K562 (cell line): ENCODE results near the gene CPZ. TPM values are rescaled to one million over a fixed set of nuclear protein-coding genes. Genes with fewer than 3 reads are reported as not detected.

Experiments used
- CHAMP1 ChIP-seq: fragments of 450-650 bp; IDR thresholded peaks from 2 replicates; pipeline ENCODE4 v1.6.1; 2016; ENCODE audit warnings: mild to moderate bottlenecking
- GTF3C2 ChIP-seq: IDR thresholded peaks from 3 replicates; pipeline ENCODE4 v1.6.1; 2011; ENCODE audit warnings: borderline replicate concordance, mild to moderate bottlenecking, moderate library complexity; ENCODE audit not compliant: insufficient read length; ENCODE audit errors: extremely low read depth
- HDAC2 ChIP-seq: fragments of 450-650 bp; IDR thresholded peaks from 2 replicates; pipeline ENCODE4 v1.6.1; 2016; ENCODE audit warnings: mild to moderate bottlenecking
- HSF4 ChIP-seq: fragments of 250-450 bp; sonication (Bioruptor Pico); IDR thresholded peaks from 2 replicates; pipeline ENCODE4 v2.1.2; 2022; ENCODE audit warnings: mild to moderate bottlenecking, moderate library complexity, borderline replicate concordance
- PHB ChIP-seq: fragments of 250-450 bp; sonication (Bioruptor Pico); IDR thresholded peaks from 2 replicates; pipeline ENCODE4 v1.5.0; 2021
- RAD21 ChIP-seq, 2 experiments: fragments of 250-450 bp in 1 of 2; fragments of 450-650 bp in 1 of 2; sonication (Bioruptor Pico) in 1 of 2; formaldehyde crosslinking in 1 of 2; IDR thresholded peaks in 1 of 2; conservative IDR thresholded peaks in 1 of 2; 2 replicates each; pipeline versions ENCODE4 v1.4.0 to v1.8.0; 2020 to 2022; ENCODE audit warnings: mild to moderate bottlenecking in 2 of 2, moderate library complexity in 1 of 2
- RCOR1 ChIP-seq, 2 experiments: IDR thresholded peaks; 2 replicates each; pipeline ENCODE4 v1.6.1; 2012; ENCODE audit warnings: low read depth in 2 of 2, low read length in 2 of 2, borderline replicate concordance in 1 of 2, improper control_type of control experiment in 1 of 2
- SAP30 ChIP-seq: fragments of 200-600 bp; sonication (generic); IDR thresholded peaks from 2 replicates; pipeline ENCODE4 v1.6.1; 2012; ENCODE audit warnings: borderline replicate concordance, low read depth, mild to moderate bottlenecking, moderate library complexity, low read length, control low read depth, inconsistent platforms; ENCODE audit not compliant: insufficient read depth, poor library complexity, severe bottlenecking
- SIN3A ChIP-seq, 2 experiments: fragments of 150-350 bp in 1 of 2; IDR thresholded peaks; 2 replicates each; pipeline ENCODE4 v1.6.1; 2011 to 2016; ENCODE audit warnings: borderline replicate concordance in 2 of 2, low read depth in 2 of 2, low read length in 2 of 2, mild to moderate bottlenecking in 2 of 2, moderate library complexity in 2 of 2; ENCODE audit not compliant: control insufficient read depth in 1 of 2
- SRF ChIP-seq, 2 experiments: fragments of 250-450, 450-650 bp in 1 of 2; sonication (Bioruptor Pico) in 1 of 2; sonication (generic) in 1 of 2; formaldehyde crosslinking; IDR thresholded peaks; 2 replicates each; pipeline versions ENCODE4 v1.5.0 to v1.5.1; 2020 to 2022; ENCODE audit warnings: mild to moderate bottlenecking in 1 of 2, missing genetic modification reagents in 1 of 2
- TEAD2 ChIP-seq: fragments of 450-650 bp; IDR thresholded peaks from 2 replicates; pipeline ENCODE4 v1.6.1; 2016; ENCODE audit warnings: missing genetic modification characterization, control low read depth, missing compliant biosample characterization
- ZC3H4 ChIP-seq: sonication (generic); formaldehyde crosslinking; IDR thresholded peaks from 2 replicates; pipeline ENCODE4 v1.9.0; 2021; ENCODE audit warnings: missing genetic modification reagents, borderline replicate concordance
- ZNF778 ChIP-seq: fragments of 450-650 bp; formaldehyde crosslinking; IDR thresholded peaks from 2 replicates; pipeline ENCODE4 v1.4.0; 2020; ENCODE audit warnings: mild to moderate bottlenecking, moderate library complexity
- polyA plus RNA-seq, 8 experiments: library from polyadenylated mRNA; depleted of rRNA in 4 of 8; stranded (reverse) in 5 of 8; unstranded in 3 of 8; fragments of >200 nt; fragmentation: Nextera tagmentation in 2 of 8; fragmentation: Illumina TruSeq in 1 of 8; extraction: Ambion mirVana in 2 of 8; extraction: Trizol in 1 of 8; gene quantifications; 2 replicates each; pipeline versions ENCODE4 v1.2.1 to v1.2.3, GENCODE V29; 2011 to 2014; ENCODE audit warnings: inconsistent platforms in 1 of 8, missing spikeins in 1 of 8
- total RNA-seq, 7 experiments: library from RNA; depleted of rRNA in 6 of 7; stranded (reverse); fragments of >200 nt in 6 of 7; fragmentation: Illumina TruSeq in 2 of 7; extraction: Trizol in 2 of 7; gene quantifications; 2 replicates each; pipeline versions ENCODE4 v1.2.1 to v1.2.3, GENCODE V29; 2011 to 2021; ENCODE audit warnings: low replicate concordance in 1 of 7
- TF ChIP-seq, protein P1 (sequence below): sonication (generic); formaldehyde crosslinking; IDR thresholded peaks from 2 replicates; pipeline ENCODE4 v1.8.0; 2023; ENCODE audit warnings: mild to moderate bottlenecking, missing genetic modification reagents
- TF ChIP-seq, protein P2 (sequence below): sonication (generic); formaldehyde crosslinking; IDR thresholded peaks from 2 replicates; pipeline ENCODE4 v1.5.0; 2020; ENCODE audit warnings: missing genetic modification reagents

Gene CPZ
- total and polyA plus RNA-seq, 9 of the 15 experiments (the other 6 are each of a cell fraction or from before 2014, with no cell fraction given): 0.06 to 2.2 (median 1.2) TPM; not detected in 1

- TF ChIP-seq GTF3C2 (peak; percentile 34), SAP30 (peak; percentile 42), HSF4 (CRISPR knock-in tag) (no peak), RCOR1 (IDR thresholded peaks at IDR 0.05; ENCODE audit: borderline replicate concordance in 1 of 2, low read depth in 2 of 2, low read length in 2 of 2) (peak in 1 of 2 experiments; percentile 80; a peak in 2 of 4 replicates), CHAMP1 (peak; percentile 69; the same call in 1 of the 2 replicates), PHB (CRISPR knock-in tag) (no peak), RAD21 (CRISPR knock-in tag; conservative IDR thresholded peaks at IDR 0.05 in 1 of 2, IDR thresholded peaks at IDR 0.05 in 1 of 2) (0 out of 4 replicates have a peak, but pooled peaks of 1 of the 2 experiments have one; percentile 12), ZC3H4 (CRISPR knock-in tag) (no peak), TEAD2 (tag) (no peak), SIN3A (IDR thresholded peaks at IDR 0.05; ENCODE audit: borderline replicate concordance in 2 of 2, control insufficient read depth in 1 of 2, low read depth in 2 of 2, low read length in 2 of 2) (peak in 1 of 2 experiments; percentile 43; a peak in 1 of 4 replicates), SRF (CRISPR knock-in tag; IDR thresholded peaks at IDR 0.05) (peak in 1 of 2 experiments; percentile 92; a peak in 2 of 4 replicates), ZNF778 (no peak), HDAC2 (peak; percentile 40; the same call in 1 of the 2 replicates)
- TF ChIP-seq, protein P1, sequence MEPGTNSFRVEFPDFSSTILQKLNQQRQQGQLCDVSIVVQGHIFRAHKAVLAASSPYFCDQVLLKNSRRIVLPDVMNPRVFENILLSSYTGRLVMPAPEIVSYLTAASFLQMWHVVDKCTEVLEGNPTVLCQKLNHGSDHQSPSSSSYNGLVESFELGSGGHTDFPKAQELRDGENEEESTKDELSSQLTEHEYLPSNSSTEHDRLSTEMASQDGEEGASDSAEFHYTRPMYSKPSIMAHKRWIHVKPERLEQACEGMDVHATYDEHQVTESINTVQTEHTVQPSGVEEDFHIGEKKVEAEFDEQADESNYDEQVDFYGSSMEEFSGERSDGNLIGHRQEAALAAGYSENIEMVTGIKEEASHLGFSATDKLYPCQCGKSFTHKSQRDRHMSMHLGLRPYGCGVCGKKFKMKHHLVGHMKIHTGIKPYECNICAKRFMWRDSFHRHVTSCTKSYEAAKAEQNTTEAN (CRISPR knock-in tag): 0 out of 2 replicates have a peak, but pooled peaks have one; percentile 36
- TF ChIP-seq, protein P2, sequence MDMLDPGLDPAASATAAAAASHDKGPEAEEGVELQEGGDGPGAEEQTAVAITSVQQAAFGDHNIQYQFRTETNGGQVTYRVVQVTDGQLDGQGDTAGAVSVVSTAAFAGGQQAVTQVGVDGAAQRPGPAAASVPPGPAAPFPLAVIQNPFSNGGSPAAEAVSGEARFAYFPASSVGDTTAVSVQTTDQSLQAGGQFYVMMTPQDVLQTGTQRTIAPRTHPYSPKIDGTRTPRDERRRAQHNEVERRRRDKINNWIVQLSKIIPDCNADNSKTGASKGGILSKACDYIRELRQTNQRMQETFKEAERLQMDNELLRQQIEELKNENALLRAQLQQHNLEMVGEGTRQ (CRISPR knock-in tag): peak; percentile 16; the same call in 1 of the 2 replicates
These were observed 12.1 kb upstream of the CPZ start, which contains the start of gene GPR78 (continued) for GRCh38 chr4:8580321-8581093.
